Tibial artery (tissue), 4 donors: Measurements from ENCODE around the gene CCR5.
A peak's percentile ranks its signal among the peaks of the same experiment; 100 is the strongest.

ENCODE experiments used
- DNase-seq, 2 donors: peaks; one replicate each; pipeline ENCODE4 v3.0.0-alpha.2; 2019
- H3K27ac ChIP-seq, 2 donors: fragments of 200-600 bp; sonication (generic) in 1 of 2; 1 replicate in 1 of 2; 2 replicates in 1 of 2; pipeline ENCODE4 v1.5.1; 2018 to 2019; ENCODE audit warnings: mild to moderate bottlenecking in 1 of 2
- H3K27me3 ChIP-seq, 2 donors: fragments of 200-600 bp; sonication (generic) in 1 of 2; one replicate each; pipeline versions ENCODE4 v1.5.1 to v1.6.0; 2016 to 2019
- H3K36me3 ChIP-seq, 3 donors: fragments of 200-600 bp; sonication (generic) in 2 of 3; one replicate each; pipeline ENCODE4 v1.5.1; 2016 to 2019; ENCODE audit warnings: mild to moderate bottlenecking in 2 of 3
- H3K4me1 ChIP-seq, 4 donors: fragments of 200-600 bp; sonication (generic) in 2 of 4; 1 replicate in 3 of 4; 2 replicates in 1 of 4; pipeline ENCODE4 v1.5.1; 2016 to 2019
- H3K4me3 ChIP-seq, 2 donors: fragments of 200-600 bp; sonication (generic) in 1 of 2; 1 replicate in 1 of 2; 2 replicates in 1 of 2; pipeline ENCODE4 v1.5.1; 2018 to 2019; ENCODE audit warnings: mild to moderate bottlenecking in 2 of 2
- H3K9me3 ChIP-seq, 3 donors: fragments of 200-600 bp; sonication (generic) in 1 of 3; one replicate each; pipeline ENCODE4 v1.5.1; 2016 to 2019
- intact Hi-C: fragments of 100-400 bp; cut with DNase I; formaldehyde crosslinking; loops from one replicate; pipeline ENCODE4 v1.15.0; 2023; ENCODE audit warnings: low total_unique reads
- TF ChIP-seq, protein P1 (sequence below), 2 experiments: fragments of 200-600 bp in 1 of 2; fragments of 450-650 bp in 1 of 2; IDR thresholded peaks; one replicate each; pipeline ENCODE4 v1.5.1; 2017 to 2019; ENCODE audit warnings: antibody characterized with exemption in 2 of 2, mild to moderate bottlenecking in 1 of 2, moderate library complexity in 1 of 2

CCR5 gene

DNA sequence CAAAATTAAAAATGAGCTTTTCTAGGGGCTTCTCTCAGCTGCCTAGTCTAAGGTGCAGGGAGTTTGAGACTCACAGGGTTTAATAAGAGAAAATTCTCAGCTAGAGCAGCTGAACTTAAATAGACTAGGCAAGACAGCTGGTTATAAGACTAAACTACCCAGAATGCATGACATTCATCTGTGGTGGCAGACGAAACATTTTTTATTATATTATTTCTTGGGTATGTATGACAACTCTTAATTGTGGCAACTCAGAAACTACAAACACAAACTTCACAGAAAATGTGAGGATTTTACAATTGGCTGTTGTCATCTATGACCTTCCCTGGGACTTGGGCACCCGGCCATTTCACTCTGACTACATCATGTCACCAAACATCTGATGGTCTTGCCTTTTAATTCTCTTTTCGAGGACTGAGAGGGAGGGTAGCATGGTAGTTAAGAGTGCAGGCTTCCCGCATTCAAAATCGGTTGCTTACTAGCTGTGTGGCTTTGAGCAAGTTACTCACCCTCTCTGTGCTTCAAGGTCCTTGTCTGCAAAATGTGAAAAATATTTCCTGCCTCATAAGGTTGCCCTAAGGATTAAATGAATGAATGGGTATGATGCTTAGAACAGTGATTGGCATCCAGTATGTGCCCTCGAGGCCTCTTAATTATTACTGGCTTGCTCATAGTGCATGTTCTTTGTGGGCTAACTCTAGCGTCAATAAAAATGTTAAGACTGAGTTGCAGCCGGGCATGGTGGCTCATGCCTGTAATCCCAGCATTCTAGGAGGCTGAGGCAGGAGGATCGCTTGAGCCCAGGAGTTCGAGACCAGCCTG lies 984 bp downstream of the CCR5 start:
- Histone ChIP-seq H3K4me3 (no peak overlapping the region), H3K9me3 (no peaks in the 10 kb centered on the region), H3K27ac (no peak overlapping the region), H3K27me3 (peaks cover 0 to 11% of the 10 kb centered on the region in 2 donors), H3K4me1 (no peaks in the 10 kb centered on the region), H3K36me3 (no peaks in the 10 kb centered on the region)
- TF ChIP-seq, protein P1, sequence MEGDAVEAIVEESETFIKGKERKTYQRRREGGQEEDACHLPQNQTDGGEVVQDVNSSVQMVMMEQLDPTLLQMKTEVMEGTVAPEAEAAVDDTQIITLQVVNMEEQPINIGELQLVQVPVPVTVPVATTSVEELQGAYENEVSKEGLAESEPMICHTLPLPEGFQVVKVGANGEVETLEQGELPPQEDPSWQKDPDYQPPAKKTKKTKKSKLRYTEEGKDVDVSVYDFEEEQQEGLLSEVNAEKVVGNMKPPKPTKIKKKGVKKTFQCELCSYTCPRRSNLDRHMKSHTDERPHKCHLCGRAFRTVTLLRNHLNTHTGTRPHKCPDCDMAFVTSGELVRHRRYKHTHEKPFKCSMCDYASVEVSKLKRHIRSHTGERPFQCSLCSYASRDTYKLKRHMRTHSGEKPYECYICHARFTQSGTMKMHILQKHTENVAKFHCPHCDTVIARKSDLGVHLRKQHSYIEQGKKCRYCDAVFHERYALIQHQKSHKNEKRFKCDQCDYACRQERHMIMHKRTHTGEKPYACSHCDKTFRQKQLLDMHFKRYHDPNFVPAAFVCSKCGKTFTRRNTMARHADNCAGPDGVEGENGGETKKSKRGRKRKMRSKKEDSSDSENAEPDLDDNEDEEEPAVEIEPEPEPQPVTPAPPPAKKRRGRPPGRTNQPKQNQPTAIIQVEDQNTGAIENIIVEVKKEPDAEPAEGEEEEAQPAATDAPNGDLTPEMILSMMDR (IDR thresholded peaks at IDR 0.05) = no peak
- intact Hi-C loops = no loop called here
- DNase-seq = no peak

- peaks cover 0 to 11% of the 10 kb centered on the region in 2 donors for H3K27me3 ChIP-seq
- no peaks in the 10 kb centered on the region for H3K36me3 ChIP-seq
- no peak for DNase-seq
- no peaks in the 10 kb centered on the region for H3K4me1 ChIP-seq
- TF ChIP-seq, protein P1 (IDR thresholded peaks at IDR 0.05) = peak in 1 of 2 experiments; percentile 6
- H3K27ac ChIP-seq = no peak overlapping the region
- intact Hi-C loops = no loop called here
- no peak overlapping the region for H3K4me3 ChIP-seq
- H3K9me3 ChIP-seq = no peaks in the 10 kb centered on the region
Measured at GRCh38 chr3:46372492-46373359, 2.0 kb downstream of the CCR5 start.

DNA sequence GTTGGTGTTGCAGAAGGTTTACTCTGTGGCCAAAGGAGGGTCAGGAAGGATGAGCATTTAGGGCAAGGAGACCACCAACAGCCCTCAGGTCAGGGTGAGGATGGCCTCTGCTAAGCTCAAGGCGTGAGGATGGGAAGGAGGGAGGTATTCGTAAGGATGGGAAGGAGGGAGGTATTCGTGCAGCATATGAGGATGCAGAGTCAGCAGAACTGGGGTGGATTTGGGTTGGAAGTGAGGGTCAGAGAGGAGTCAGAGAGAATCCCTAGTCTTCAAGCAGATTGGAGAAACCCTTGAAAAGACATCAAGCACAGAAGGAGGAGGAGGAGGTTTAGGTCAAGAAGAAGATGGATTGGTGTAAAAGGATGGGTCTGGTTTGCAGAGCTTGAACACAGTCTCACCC lies 4.0 kb downstream of the CCR5 start:
- no peaks in the 10 kb centered on the region for H3K36me3 ChIP-seq
- no peaks in the 10 kb centered on the region for H3K9me3 ChIP-seq
- intact Hi-C loops = no loop called here
- no peaks in the 10 kb centered on the region for H3K4me1 ChIP-seq
- no peak overlapping the region for H3K4me3 ChIP-seq
- no peak for DNase-seq
- TF ChIP-seq, protein P1 (IDR thresholded peaks at IDR 0.05) = no peak
- peaks cover 0 to 11% of the 10 kb centered on the region in 2 donors for H3K27me3 ChIP-seq
- no peak overlapping the region for H3K27ac ChIP-seq

GRCh38 chr3:46375218-46375617 lies 4.5 kb downstream of the CCR5 start:
- H3K27me3 ChIP-seq = peaks cover 0 to 11% of the 10 kb centered on the region in 2 donors
- no peak for DNase-seq
- H3K9me3 ChIP-seq = no peaks in the 10 kb centered on the region
- no peak overlapping the region for H3K4me3 ChIP-seq
- H3K4me1 ChIP-seq = no peaks in the 10 kb centered on the region
- H3K27ac ChIP-seq = no peak overlapping the region
- intact Hi-C loops = no loop called here
- TF ChIP-seq, protein P1 (IDR thresholded peaks at IDR 0.05) = no peak
- H3K36me3 ChIP-seq = no peaks in the 10 kb centered on the region

DNA sequence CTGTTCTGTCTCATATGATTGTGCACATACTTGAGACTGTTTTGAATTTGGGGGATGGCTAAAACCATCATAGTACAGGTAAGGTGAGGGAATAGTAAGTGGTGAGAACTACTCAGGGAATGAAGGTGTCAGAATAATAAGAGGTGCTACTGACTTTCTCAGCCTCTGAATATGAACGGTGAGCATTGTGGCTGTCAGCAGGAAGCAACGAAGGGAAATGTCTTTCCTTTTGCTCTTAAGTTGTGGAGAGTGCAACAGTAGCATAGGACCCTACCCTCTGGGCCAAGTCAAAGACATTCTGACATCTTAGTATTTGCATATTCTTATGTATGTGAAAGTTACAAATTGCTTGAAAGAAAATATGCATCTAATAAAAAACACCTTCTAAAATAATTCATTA lies 5.1 kb downstream of the CCR5 start:
- peaks cover 0 to 11% of the 10 kb centered on the region in 2 donors for H3K27me3 ChIP-seq
- no peaks in the 10 kb centered on the region for H3K36me3 ChIP-seq
- intact Hi-C loops = no loop called here
- H3K27ac ChIP-seq = no peak overlapping the region
- no peak for DNase-seq
- H3K9me3 ChIP-seq = no peaks in the 10 kb centered on the region
- H3K4me3 ChIP-seq = no peak overlapping the region
- TF ChIP-seq, protein P1 (IDR thresholded peaks at IDR 0.05) = no peak
- H3K4me1 ChIP-seq = peaks cover 0 to 5% (median 2%) of the 10 kb centered on the region in 4 donors
